Brain microvascular endothelial cell (primary cell): ENCODE measurements around the gene CSAD.

Experiments used
- DNase-seq: peaks from one replicate; pipeline ENCODE4 v3.0.0-alpha.2; 2020
- H3K27ac ChIP-seq: fragments of 250-450 bp; sonication (Bioruptor Pico); 2 replicates; pipeline ENCODE4 v1.5.1; 2020; ENCODE audit warnings: mild to moderate bottlenecking, moderate library complexity
- H3K27me3 ChIP-seq: fragments of 250-450 bp; sonication (Bioruptor Pico); replicated peaks from 2 replicates; pipeline ENCODE4 v1.5.1; 2020; ENCODE audit warnings: mild to moderate bottlenecking
- H3K36me3 ChIP-seq: fragments of 250-450 bp; sonication (Bioruptor Pico); replicated peaks from 2 replicates; pipeline ENCODE4 v1.5.1; 2020; ENCODE audit warnings: mild to moderate bottlenecking
- H3K4me3 ChIP-seq: 2 replicates; pipeline ENCODE4 v1.5.1; 2011; ENCODE audit warnings: low read depth, mild to moderate bottlenecking, control low read depth, low read length, moderate library complexity
- CTCF ChIP-seq: IDR thresholded peaks from 2 replicates; pipeline ENCODE4 v1.5.1; 2011; ENCODE audit warnings: low read depth, mild to moderate bottlenecking, moderate library complexity, low read length, control low read depth, inconsistent platforms; ENCODE audit errors: missing control alignments
- in situ Hi-C: cut with HindIII; loops from 2 replicates; pipeline ENCODE4 v1.10.0; 2017; ENCODE audit warnings: low sequenced_read_pairs, low pct_ligation_motif_present

The CSAD gene

GRCh38 chr12:53120685-53121525, 59.8 kb downstream of the CSAD start:
- in situ Hi-C loops, result no loop called here
- no peaks in the 10 kb centered on the region for H3K36me3 ChIP-seq

GRCh38 chr12:53118751-53119300, 61.9 kb downstream of the CSAD start:
- no peak overlapping the region for H3K27ac ChIP-seq
- H3K27me3 ChIP-seq, result no peaks in the 10 kb centered on the region
- DNase-seq, result no peak
- in situ Hi-C loops, result no loop called here
- no peak overlapping the region for H3K4me3 ChIP-seq
- H3K36me3 ChIP-seq, result no peaks in the 10 kb centered on the region
- no peak for TF ChIP-seq CTCF

More at GRCh38 chr12:53120685-53121525, 59.8 kb downstream of the CSAD start:
- no peak overlapping the region for H3K27ac ChIP-seq
- no peaks in the 10 kb centered on the region for H3K27me3 ChIP-seq
- TF ChIP-seq CTCF, result no peak
- no peak overlapping the region for H3K4me3 ChIP-seq
- no peak for DNase-seq

GRCh38 chr12:53115891-53116648, 64.7 kb downstream of the CSAD start:
- DNase-seq, result no peak
- in situ Hi-C loops, result no loop called here
- Histone ChIP-seq H3K27me3 (no peaks in the 10 kb centered on the region), H3K27ac (no peak overlapping the region), H3K4me3 (no peak overlapping the region), H3K36me3 (no peaks in the 10 kb centered on the region)
- TF ChIP-seq CTCF, result no peak

GRCh38 chr12:53115112-53115890, 65.4 kb downstream of the CSAD start:
- DNase-seq, result no peak

More at GRCh38 chr12:53115112-53115890, 65.4 kb downstream of the CSAD start:
- in situ Hi-C loops, result no loop called here
- Histone ChIP-seq H3K27ac (no peak overlapping the region), H3K4me3 (no peak overlapping the region), H3K36me3 (no peaks in the 10 kb centered on the region), H3K27me3 (no peaks in the 10 kb centered on the region)
- TF ChIP-seq CTCF, result no peak
